GM12892 (cell line): ENCODE data around the gene EXOC5.
"Not testable (repeated sequence)": the region's sequence is repeated elsewhere in the genome, so short reads cannot be mapped to it uniquely, and the experiment has no call there.

Experiments used
- POLR2A ChIP-seq: IDR thresholded peaks from 2 replicates; pipeline ENCODE4 v1.6.1; 2011; ENCODE audit warnings: low read depth, low read length, control low read depth
- POLR2AphosphoS5 ChIP-seq: IDR thresholded peaks from 2 replicates; pipeline ENCODE4 v1.6.1; 2011; ENCODE audit warnings: low read depth, low read length, control low read depth
- TAF1 ChIP-seq: IDR thresholded peaks from 2 replicates; pipeline ENCODE4 v1.6.1; 2011; ENCODE audit warnings: low read depth, mild to moderate bottlenecking, control low read depth, low read length, borderline replicate concordance

DNA sequence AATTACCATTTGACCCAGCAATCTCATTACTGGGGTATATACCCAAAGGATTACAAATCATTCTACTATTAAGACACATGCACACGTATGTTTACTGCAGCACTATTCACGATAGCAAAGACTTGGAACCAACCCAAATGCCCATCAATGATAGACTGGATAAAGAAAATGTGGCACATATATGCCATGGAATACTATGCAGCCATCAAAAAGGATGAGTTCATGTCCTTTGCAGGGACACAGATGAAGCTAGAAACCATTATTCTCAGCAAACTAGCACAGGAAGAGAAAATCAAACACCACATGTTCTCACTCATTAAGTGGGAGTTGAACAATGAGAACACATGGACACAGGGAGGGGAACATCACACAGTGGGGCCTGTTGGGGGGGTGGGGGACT lies 40.4 kb downstream of the EXOC5 start:
- TF ChIP-seq POLR2A, POLR2AphosphoS5, TAF1: not testable (repeated sequence)
